GM18870 (cell line): ENCODE data around the gene ADNP2.

Experiments
- ATAC-seq: cut with Tn5 transposase; IDR thresholded peaks from one replicate; pipeline ENCODE4 v1.9.1; 2021; ENCODE audit warnings: moderate library complexity; ENCODE audit not compliant: unreplicated experiment

Gene ADNP2

DNA sequence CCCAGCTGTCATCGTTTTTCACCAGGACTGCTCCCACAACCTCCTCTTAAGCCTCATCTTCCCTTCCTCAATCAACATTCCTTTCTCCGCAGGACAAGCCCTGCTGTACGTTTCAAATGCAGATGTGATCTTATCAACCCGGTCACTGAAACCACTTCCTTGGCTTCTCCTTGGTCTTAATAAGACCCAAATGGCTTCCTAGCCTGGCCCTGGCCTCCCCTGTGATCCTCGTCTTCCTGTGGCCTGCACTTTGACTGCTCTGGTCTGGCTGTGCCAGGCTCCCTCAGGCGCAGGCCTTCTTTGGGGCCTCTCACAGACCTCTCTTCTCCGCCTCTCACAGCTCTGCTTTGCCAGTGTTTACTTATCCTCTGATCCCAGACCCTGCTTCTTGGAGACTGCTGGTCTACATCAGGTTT, 4.7 kb upstream of the ADNP2 start:
- no peak for ATAC-seq

DNA sequence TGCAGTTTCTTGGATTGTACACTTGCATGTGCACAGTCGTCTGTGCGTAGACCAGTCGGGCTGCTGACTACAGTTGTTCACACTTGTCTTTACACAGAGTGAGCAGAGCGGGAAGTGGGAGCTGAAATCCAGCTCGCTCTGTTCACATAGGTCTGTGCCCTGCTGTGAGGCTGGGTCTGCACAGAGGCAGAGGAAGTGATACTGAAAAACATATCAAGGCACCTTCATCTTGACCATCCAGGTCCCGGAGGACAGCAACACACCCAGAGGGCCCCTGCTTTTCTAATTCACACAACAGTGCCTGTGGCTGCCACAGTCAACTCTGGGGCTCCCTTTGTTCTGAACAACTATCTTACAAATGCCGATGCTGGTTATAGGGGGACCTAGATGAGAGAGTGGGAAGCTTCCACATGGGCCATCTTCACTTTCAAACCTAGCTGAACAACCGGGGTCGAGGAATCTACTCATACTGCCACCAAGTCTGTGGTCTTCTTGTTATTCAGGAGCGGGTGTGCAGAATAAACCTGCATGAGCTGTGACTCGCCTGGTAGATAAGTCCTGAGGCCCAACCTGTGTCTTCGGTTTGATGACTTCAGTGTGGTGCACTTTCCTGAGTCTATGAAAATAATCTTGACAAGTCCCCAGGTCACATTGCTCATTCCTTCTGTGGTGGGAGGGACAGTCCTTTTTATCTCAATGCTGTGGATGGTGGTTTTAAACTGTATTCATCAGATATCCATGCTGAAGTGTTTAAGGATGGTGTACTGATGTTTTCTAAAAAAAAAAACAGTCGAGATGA, 3.5 kb upstream of the ADNP2 start:
- ATAC-seq: no peak

DNA sequence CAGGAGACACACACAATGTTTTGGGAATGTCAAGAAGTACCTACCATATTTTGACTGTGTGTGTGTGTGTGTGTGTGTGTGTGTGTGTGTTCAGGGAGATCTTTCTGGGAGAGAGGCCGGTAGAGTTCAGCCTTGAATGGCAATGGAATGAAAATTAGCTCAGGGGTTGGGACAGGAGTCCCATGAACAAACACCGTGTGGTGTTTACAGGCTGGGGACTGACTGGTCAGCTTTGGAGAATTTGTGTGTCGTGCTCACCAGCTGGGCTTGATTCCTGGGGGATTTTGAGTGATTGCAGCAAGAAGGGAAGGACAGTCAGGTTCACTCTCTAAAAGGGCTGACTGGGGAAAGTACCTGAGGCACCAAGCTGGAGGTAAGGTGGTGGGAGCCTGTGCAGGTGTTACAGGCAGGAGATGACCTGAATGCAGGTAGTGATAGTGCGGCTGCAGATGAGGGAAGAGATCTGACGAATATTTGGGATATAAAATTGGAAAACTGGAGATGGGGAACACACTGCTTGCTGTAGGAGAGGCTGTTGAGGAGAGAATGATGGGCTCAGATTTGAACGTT, 2.5 kb upstream of the ADNP2 start:
- ATAC-seq: no peak

DNA sequence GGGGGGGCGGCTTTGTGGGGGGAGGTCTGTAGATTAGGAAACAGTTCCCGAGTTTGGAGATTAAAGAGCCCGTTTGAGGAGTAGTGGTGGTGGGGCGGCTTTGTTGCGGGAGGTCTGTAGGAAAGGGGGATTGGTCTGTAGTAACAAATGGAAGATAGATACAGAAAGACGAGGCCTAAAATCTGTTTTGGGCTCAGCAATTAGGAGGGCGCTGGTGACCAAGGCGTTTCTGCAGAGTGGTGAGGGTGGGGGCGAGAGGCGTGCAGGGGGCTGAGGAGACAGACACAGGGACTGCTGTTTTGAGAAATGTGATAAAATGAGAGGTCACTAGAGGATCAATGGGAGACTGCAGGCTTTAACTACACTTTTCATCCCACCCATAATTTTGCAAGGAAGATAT, 1.6 kb upstream of the ADNP2 start:
- ATAC-seq: no peak

DNA sequence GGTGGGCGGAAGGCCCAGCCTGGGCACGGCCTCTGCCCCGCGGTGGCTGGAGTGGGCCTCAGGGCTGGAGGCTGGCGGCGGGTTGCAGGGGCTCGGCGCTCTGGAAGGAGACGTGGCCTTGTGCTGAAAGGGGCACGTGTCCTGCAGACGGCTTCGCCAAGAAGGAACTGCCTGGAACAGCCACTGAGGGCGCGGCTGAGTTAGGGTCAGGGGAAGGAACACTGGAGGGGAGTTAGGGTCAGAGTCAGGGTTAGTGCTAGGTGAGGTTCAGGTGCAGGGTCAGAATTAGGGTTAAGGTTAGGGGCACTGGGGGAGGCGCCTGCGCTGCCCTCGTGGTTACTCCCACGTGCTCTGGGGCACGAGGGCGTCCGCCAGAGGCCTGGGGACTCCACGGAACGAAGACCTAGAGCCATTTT, 933 bp upstream of the ADNP2 start:
- no peak for ATAC-seq

DNA sequence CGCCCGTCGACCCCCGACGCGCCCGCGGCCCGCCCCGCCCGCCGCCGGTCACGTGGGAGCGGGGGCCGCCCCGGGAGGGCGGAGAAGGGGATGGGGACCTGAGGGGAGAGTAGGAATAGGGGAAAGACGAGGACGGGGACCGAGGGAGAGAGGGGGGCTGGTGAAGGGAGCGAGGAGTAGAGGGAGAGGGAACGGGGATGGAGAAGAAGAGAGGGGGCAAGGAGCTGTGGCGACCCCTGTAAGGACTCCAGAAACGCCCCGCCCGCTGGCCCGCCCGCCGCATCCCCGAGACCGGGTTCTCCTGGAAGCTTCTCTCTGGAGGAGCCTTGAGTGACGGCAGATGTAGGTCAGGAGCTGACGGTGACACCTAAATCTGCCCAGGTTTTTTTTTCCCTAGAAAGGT, 615 bp downstream of the ADNP2 start:
- ATAC-seq: no peak

DNA sequence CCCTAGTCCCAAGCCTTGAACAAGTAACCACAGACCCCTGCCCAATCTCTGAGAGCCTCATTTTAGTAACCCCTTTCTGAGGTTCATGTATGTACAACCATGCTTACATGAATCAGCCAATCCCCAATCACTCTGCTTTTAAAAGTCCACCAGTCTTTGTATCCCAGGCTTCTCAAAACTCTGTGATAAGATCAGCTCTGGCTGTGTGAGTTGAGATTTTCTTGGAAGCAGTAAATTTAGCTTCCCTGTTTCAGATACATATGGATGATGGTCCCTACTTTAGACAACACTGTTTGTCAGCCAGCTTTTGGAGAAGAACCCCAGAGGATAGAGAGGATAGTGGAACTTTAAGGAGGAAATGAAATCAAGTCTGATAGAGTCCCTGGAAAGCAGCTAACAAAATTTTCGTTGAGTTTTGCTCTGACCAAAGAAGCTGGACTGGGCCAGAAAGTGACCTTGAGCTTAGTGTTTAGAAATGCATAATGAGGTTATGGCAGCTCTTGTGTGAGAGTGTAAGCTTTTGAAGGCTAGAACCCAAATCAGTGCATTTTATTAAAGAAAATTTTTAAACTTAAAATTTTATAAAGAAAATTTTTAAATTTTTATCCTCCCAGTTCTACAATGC, 3.7 kb downstream of the ADNP2 start:
- no peak for ATAC-seq

DNA sequence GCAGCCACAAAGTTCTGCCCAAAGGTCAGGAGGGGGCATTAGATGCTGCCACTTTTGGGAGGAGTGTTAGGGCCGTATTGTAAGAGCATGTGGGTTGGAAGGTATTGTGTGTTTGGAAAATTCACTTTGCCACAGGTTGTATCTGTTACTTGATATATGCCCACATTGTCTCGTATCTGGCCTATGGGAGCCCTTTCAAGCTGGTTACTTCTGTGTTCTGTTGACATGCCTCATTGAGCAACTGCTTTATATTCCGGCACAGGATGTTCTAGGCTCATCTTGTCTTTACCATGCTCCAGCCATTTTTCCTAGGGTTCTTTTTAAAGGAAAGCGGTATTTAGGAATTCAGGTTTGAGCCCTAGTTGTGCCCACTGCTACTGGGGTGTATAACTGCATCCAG, 6.0 kb downstream of the ADNP2 start:
- ATAC-seq: no peak

DNA sequence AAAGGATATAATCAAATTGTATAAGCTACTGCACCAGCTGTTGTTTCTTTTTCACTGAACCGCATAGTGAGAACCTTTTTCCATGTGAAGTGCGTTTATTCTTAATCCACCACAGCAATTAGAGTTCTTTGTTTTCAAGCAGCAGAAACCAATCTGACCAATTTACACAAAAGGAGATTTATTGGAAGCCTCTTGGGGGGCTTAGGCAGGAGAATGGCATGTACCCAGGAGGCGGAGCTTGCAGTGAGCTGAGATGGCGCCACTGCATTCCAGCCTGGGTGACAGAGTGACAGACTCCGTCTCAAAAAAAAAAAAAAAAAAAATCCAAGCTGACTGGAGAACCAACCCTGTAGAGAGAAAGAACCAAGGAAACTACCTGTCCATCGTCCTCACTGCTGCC, 10.0 kb downstream of the ADNP2 start:
- ATAC-seq: no peak

DNA sequence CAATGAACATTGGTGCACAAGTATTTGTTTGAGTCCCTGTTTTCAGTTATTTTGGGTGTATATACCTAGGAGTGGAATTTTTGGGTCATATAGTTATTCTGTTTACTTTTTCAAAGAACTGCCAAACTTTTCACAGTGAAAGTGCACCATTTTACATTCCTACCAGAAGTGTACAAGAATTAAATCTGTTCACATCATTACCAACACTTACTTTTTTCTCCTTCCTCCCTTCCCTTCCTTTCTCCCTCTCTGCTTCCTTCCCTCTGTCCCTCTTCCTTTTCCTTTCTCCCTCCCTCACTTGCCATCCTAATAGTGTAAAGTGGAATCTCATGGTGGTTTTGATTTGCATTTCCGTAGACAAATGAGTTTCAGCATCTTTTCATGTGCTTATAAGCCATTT, 11.9 kb downstream of the ADNP2 start:
- no peak for ATAC-seq

DNA sequence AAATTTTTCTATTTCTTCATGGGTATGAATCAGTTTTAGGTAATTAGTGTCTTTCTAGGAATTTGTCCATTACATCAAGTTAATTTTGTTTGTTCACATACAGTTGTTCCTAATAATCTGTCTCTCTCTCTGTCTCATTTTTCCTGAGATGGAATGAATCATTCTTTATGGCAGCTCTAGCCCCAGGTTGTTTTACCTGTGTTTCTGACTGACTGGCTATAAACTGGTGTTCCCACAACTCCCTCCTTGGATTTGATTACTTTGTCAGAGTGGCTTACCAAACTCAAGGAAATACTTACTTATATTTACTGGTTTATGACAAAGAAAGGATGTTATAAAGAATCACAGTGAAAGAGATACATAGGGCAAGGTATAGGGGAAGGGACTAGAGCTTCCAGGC, 15.1 kb downstream of the ADNP2 start:
- no peak for ATAC-seq

DNA sequence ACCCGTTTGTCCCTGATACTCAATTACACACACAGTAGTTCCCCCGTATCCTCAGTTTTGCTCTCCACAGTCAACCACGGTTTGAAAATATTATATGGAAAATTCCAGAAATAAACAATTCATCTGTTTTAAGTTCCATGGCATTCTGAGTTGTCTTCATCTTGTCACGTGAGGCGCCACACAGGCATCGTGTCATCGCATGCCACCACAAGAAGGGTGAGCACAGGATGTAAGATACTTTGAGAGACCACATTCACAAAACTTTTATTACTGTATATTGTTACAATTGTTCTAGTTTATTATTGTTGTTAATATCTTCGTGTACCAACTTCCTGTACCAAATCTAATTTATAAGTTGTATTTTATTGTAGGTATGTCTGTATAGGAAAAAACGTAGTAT, 17.7 kb downstream of the ADNP2 start:
- ATAC-seq: no peak

DNA sequence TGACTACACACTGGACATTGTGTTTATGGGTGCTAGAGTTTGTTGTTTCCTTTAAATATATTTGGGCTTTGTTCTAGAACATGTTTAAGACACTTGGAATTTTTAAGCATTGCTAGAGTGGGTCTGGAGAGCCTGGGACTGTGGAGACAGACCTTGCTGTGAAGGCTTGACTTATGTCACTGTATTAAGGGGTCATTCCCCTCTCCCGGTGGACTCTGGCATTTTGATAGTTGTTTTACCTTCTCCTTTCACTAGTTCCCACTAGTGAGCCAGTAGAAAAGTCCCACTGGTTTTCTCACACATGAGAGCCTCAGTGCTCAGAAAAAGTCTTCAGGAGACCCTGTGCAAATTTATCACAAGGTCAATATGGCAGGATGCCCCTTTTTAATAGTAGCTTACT, 18.6 kb downstream of the ADNP2 start:
- ATAC-seq: no peak

DNA sequence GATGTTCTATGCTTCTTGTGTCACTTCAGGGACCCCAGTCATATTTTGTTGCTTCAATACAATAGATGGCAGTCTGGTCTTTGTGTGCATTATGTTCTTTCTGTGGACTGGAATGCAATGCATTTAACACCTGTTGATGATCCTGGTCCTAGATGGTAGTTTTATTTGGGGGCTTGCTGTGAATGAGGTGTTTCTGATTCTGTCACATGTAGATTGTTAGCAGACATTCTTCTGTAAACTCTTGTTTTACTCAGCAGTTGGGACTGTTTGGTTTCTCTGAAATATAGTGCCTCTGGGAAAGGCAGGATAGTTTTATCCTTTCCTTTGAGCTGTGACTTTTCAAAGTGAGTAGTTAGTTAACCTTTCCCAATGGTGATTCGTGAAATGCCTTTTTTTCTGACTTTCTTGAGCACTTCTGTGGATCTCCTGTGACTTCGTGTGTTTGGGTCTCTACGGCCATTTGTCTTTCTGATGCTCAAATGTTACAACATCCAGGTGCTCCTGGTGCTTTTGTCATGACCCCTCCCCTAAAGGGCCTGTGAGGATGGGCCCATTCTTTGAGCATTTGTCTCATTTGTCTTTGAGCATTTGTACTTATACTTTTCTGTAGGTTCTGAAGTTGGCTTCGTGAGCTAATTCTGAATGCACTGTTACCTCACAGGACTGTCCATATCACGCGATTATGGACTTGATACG, 20.8 kb downstream of the ADNP2 start:
- no peak for ATAC-seq

DNA sequence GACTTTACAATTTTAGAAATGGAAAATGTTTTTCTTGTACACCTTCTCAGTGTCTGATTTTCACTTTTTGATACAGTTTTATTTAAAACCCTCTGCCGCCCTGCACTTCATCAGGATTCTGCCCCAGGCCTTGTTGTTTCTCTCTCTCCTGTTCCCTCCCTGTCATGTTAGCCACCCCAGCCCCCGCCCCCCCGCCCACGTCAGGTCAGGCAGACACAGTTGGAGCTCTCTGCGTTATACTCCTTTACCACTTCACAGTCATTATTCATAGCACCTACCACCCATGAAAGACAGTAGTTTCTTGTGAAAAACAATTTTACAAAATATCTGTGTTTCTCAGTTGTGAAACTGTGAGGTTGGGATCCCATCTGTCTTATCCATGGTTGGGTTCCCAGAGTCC, 21.5 kb downstream of the ADNP2 start:
- no peak for ATAC-seq

DNA sequence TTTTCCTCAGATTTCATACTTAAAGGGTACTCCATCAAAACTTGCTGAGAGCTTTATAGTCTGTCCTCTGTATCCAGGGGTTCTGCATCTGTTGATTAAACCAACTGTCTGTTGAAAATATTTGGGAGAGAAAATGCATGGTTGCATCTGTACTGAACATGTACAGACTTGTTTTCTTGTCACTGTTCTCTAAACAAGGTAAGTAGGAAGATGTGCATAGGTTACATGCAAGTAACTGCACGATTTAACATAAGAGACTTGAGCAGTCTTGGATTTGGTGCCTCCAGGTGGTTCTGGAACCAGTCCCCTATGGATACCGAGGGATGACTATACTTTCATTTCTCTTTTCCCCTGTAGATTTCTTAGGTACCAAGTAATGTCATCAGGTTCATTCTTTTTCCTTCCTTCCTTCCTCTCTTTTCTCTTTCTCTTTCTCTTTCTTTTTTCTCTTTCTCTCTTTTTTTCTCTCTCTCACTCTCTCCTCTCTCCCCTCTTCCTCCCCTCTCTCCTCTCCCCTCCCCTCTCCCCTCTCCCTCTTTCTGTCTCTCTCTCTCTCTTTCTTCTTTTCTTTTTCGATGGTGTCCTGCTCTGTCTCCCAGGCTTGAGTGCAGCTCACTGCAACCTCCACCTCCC, 23.2 kb downstream of the ADNP2 start:
- no peak for ATAC-seq

DNA sequence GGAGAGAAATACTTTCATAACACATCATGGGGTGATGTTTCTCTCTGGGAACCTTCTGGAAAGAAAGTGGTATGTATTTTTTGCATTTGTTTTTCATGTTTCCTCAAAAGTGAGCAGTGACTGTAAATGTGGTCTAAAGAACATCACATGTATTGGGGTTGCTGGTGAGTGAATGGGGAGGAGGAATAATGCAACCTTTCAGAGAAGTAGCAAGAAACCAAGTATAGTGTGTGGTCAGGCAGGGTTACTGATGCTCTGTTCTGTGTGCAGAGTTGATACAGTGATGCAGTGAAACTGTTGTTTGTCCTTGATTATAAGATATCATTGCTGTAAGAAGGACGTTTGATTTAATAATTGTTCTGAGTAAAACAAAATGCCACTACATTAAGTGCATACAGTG, 24.1 kb downstream of the ADNP2 start:
- ATAC-seq: no peak

DNA sequence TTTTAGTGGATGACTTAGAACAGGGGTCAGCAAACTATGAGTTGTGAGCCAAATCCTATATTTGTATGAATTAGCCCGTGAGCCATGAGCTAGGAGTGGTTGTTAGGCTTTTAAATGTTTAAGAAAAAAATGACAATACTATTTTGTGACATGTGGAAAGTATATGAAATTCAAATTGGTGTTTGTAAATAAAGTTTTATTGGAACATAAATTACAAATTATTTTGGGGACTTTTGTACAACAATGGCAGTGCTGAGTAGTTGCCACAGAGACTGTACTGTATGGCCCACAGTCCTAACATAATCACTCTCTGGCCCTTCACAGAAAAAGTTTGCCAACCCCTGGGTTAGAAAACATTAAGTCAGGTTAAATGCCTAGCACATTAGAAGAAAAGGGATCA, 26.1 kb downstream of the ADNP2 start:
- ATAC-seq: no peak

DNA sequence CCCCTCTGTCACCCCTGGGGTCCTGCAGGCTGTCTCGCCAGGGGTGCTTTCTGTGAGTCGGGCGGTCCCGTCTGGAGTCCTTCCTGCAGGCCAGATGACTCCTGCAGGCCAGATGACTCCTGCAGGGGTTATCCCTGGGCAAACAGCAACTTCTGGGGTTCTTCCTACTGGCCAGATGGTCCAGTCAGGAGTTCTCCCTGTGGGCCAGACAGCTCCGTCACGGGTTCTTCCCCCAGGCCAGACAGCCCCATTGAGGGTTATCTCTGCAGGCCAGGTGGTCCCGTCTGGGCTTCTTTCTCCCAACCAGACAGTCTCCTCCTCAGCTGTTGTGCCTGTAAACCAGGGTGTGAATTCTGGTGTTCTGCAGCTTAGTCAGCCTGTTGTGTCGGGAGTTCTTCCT, 27.6 kb downstream of the ADNP2 start:
- ATAC-seq: no peak

DNA sequence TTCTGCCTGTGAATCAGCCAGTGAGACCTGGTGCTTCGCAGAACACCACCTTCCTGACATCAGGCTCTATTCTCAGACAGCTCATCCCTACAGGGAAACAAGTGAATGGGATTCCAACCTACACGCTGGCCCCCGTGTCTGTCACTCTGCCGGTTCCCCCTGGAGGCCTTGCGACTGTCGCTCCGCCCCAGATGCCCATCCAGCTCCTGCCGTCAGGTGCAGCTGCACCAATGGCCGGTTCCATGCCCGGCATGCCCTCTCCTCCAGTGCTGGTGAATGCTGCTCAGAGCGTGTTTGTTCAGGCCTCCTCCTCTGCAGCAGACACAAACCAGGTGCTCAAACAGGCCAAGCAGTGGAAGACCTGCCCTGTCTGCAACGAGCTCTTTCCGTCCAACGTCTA, 28.1 kb downstream of the ADNP2 start:
- no peak for ATAC-seq

DNA sequence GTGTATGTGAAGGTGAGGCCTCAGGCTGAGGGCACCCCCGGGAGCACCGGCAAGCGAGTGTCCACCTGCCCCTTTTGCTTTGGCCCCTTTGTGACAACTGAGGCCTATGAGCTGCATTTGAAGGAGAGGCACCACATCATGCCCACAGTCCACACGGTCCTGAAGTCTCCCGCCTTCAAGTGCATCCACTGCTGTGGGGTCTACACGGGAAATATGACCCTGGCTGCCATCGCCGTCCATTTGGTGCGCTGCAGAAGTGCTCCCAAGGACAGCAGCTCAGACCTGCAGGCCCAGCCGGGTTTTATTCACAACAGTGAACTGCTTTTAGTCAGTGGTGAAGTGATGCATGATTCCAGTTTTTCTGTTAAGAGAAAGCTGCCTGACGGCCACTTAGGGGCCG, 28.9 kb downstream of the ADNP2 start:
- ATAC-seq: no peak
